ENCODE measurements around the gene OR10G3. TPM values are rescaled to one million over a fixed set of nuclear protein-coding genes. Genes with fewer than 3 reads are reported as not detected.

OR10G3 gene
- total RNA-seq, 2 donors from 2014 or later, result not detected

DNA sequence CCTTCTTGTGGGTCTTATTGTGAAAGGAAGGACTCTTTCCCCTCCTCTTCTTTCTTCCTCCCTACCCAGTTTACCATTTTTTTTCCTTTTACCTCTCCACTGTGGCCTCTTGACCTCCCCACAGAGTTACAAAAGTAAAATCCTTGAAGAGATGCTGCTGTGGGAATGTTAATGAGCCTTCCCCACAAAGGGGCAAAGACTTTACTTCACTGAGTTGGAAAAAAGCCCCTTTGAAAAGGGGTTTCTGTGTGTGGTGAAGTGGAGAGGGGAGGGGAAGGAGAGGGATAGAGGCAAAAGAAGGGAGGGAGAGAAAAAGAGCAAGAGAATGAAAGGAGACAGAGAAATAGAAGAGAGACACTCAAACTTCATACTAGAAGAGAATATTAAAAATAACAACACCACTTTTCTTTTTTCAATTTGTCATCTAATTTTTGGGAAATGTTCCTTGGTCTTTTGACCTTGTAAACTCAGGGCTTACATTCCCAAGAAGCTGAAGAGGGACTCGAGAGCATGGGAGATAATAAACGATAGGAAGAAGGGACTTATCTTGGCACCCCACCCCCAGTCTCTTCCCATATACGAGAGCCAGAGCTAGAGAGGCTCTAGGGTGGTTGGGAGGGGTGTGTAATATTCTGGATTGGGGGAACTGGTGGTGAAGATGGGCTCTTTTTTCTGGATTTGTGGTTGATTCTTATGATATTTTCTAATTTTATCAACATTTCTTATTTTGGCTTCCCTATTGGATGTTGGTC lies 40.5 kb downstream of the OR10G3 start:
- no peaks in the 10 kb centered on the region for H3K27me3 ChIP-seq
- intact Hi-C loops (cut with DNase I), result no loop called here

GRCh38 chr14:21537090-21537424 lies 42.8 kb downstream of the OR10G3 start:
- Histone ChIP-seq H3K36me3 (no peaks in the 10 kb centered on the region), H3K4me1 (no peaks in the 10 kb centered on the region), H3K27me3 (no peaks in the 10 kb centered on the region), H3K4me3 (no peak overlapping the region), H3K27ac (no peak overlapping the region), H3K9ac (ENCODE audit: low read depth in 2 of 2, low read length in 2 of 2) (no peak overlapping the region), H3K9me3 (no peaks in the 10 kb centered on the region)
- no peak for DNase-seq
- intact Hi-C loops (cut with DNase I), result no loop called here
- TF ChIP-seq CTCF (IDR thresholded peaks at IDR 0.05), result no peak

More for the DNA sequence above, 40.5 kb downstream of the OR10G3 start:
- TF ChIP-seq CTCF (IDR thresholded peaks at IDR 0.05), result no peak
- Histone ChIP-seq H3K27ac (no peak overlapping the region), H3K36me3 (no peaks in the 10 kb centered on the region), H3K4me1 (no peaks in the 10 kb centered on the region), H3K9me3 (no peaks in the 10 kb centered on the region), H3K9ac (ENCODE audit: low read depth in 2 of 2, low read length in 2 of 2) (no peak overlapping the region), H3K4me3 (no peak overlapping the region)
- DNase-seq, result no peak

DNA sequence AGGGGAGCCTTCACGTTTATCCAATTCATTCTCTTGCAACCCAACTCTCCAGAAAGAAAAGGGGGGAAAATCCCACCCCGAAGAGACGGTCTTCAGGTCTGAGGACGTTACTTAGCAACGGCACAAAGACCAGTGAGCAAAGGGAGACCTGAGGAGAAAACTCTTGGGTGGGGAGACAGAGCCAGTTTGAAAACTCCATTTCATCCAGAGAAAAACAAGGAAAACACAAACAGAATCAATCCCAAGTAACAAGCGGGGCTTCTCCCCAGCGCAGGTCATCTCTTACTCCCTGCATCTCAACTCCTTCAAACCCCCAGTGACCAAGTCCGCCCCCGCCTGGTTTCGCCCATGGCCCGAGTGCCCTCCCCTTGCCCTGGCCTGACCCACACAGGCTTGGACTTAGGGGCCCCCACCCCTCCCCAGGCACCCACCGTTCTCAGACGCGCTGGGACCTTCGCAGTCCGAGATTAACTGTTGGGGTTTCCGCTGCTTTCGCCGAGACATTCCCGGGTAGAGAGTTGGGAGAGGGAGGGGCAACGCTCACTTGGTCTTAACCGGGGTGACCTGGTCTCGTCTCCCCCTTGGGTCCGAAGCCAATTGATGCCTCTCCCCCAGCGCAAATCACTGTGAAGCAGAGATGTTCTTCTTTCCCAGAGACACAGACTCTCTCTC lies 43.3 kb downstream of the OR10G3 start:
- intact Hi-C loops (cut with DNase I), result no loop called here
- Histone ChIP-seq H3K4me1 (no peaks in the 10 kb centered on the region), H3K27ac (no peak overlapping the region), H3K36me3 (no peaks in the 10 kb centered on the region), H3K9ac (ENCODE audit: low read depth in 2 of 2, low read length in 2 of 2) (peak overlapping the region in 1 of 2 donors; percentile 26), H3K9me3 (no peaks in the 10 kb centered on the region), H3K27me3 (no peaks in the 10 kb centered on the region), H3K4me3 (no peak overlapping the region)
- no peak for TF ChIP-seq CTCF (IDR thresholded peaks at IDR 0.05)
- no peak for DNase-seq

DNA sequence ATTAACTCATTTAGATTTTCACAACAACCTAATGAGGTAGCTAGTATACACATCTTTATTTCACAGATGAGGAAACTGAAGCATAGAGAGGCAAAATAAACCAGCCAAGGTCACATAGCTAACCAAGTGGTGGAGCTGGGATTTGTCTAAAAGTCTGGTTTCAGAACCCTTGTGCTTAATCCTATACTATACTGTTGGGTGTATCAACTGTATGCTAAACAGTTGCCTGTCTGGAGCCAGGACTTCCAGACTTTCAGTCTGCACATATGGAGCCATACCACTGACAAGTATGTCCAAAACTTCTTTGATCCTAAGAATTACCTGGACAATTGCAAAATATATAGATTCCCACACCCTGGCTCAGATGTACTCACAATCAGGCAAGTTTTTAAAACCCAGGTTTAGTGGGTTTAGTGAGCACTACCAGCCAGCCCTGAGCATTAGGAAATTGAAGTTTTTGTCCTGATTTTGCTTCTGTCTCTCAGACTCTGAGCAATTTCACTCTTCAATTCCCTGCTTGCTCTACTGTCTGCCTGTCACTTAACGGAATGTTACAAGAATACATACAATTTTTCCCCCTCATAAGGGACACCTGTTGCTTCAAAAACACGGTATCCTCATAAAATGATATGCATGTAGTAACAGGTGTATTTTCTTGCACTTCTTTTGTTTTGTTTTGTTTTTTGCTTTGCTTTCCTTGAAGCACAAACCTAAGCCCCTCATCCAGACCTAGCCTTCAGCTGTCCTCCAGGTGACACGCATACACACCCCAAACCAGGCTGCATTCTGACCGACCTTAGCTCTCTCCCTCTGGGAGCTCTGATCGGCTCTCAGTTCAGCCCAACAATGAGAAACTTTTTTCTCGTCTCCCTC lies 44.1 kb downstream of the OR10G3 start:
- H3K9ac ChIP-seq (ENCODE audit: low read depth in 2 of 2, low read length in 2 of 2), result peak overlapping the region in 1 of 2 donors; percentile 26
- no peak for TF ChIP-seq CTCF (IDR thresholded peaks at IDR 0.05)
- intact Hi-C loops (cut with DNase I), result no loop called here

DNA sequence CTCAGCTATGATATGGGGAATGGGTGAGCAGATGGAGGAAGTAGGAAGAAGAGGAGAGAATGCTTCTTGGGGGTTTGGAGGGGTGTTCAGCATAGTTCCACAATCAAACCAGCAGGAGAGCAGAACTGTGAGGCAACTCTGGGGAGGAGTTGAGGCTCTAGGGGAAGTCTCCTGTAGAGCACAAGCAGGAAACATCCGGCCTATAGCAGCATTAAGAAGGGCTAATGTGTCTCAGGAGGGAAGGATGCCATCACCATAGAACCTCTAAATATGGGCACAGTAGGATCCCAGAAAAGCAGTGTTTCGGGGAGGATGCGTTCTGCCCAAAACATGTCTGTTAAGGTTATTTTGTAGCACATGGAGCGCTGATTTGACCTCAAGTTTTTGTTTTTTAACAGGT lies 45.3 kb downstream of the OR10G3 start:
- Histone ChIP-seq H3K4me1 (no peaks in the 10 kb centered on the region), H3K9ac (ENCODE audit: low read depth in 2 of 2, low read length in 2 of 2) (no peak overlapping the region), H3K4me3 (no peak overlapping the region), H3K27me3 (no peaks in the 10 kb centered on the region), H3K9me3 (no peaks in the 10 kb centered on the region), H3K27ac (no peak overlapping the region), H3K36me3 (no peaks in the 10 kb centered on the region)
- TF ChIP-seq CTCF (IDR thresholded peaks at IDR 0.05), result no peak
- DNase-seq, result no peak
- intact Hi-C loops (cut with DNase I), result no loop called here

More for the DNA sequence above, 44.1 kb downstream of the OR10G3 start:
- no peaks in the 10 kb centered on the region for H3K36me3 ChIP-seq
- H3K4me3 ChIP-seq, result no peak overlapping the region
- H3K27me3 ChIP-seq, result no peaks in the 10 kb centered on the region
- no peaks in the 10 kb centered on the region for H3K4me1 ChIP-seq
- H3K9me3 ChIP-seq, result no peaks in the 10 kb centered on the region
- no peak overlapping the region for H3K27ac ChIP-seq
- DNase-seq, result no peak

Data from colonic mucosa (tissue), 4 donors.